Ishikawa (cell line): Measurements from ENCODE around the gene UQCC3.

ENCODE experiments used
- CEBPB ChIP-seq: IDR thresholded peaks from 2 replicates; pipeline ENCODE4 v1.6.1; 2012
- CREB1 ChIP-seq: IDR thresholded peaks from 2 replicates; pipeline ENCODE4 v1.6.1; 2012; ENCODE audit warnings: low read depth
- EGR1 ChIP-seq: IDR thresholded peaks from 2 replicates; pipeline ENCODE4 v1.6.1; 2012
- EP300 ChIP-seq: IDR thresholded peaks from 2 replicates; pipeline ENCODE4 v1.6.1; 2012; ENCODE audit warnings: borderline replicate concordance
- FOXM1 ChIP-seq: IDR thresholded peaks from 2 replicates; pipeline ENCODE4 v1.6.1; 2012; ENCODE audit warnings: low read depth, borderline replicate concordance
- MAX ChIP-seq: IDR thresholded peaks from 2 replicates; pipeline ENCODE4 v1.6.1; 2012
- NFIC ChIP-seq: IDR thresholded peaks from 2 replicates; pipeline ENCODE4 v1.6.1; 2012
- RAD21 ChIP-seq: IDR thresholded peaks from 2 replicates; pipeline ENCODE4 v1.6.1; 2012; ENCODE audit warnings: low read depth
- REST ChIP-seq: IDR thresholded peaks from 2 replicates; pipeline ENCODE4 v1.6.1; 2012; ENCODE audit warnings: low read depth, mild to moderate bottlenecking
- TAF1 ChIP-seq: IDR thresholded peaks from 2 replicates; pipeline ENCODE4 v1.6.1; 2012; ENCODE audit warnings: low read depth, mild to moderate bottlenecking
- TCF12 ChIP-seq: IDR thresholded peaks from 2 replicates; pipeline ENCODE4 v1.6.1; 2012; ENCODE audit warnings: low read depth
- TEAD4 ChIP-seq: IDR thresholded peaks from 2 replicates; pipeline ENCODE4 v1.6.1; 2012
- USF1 ChIP-seq: IDR thresholded peaks from 2 replicates; pipeline ENCODE4 v1.6.1; 2012
- YY1 ChIP-seq: IDR thresholded peaks from 2 replicates; pipeline ENCODE4 v1.6.1; 2012; ENCODE audit warnings: low read depth
- ZBTB7A ChIP-seq: IDR thresholded peaks from 2 replicates; pipeline ENCODE4 v1.6.1; 2012; ENCODE audit warnings: low read depth

The UQCC3 gene

GRCh38 chr11:62678433-62678769, 6.9 kb downstream of the UQCC3 start:
- TF ChIP-seq CEBPB (no peak), EP300 (no peak), TAF1 (no peak), YY1 (no peak), MAX (no peak), REST (no peak), TCF12 (no peak), USF1 (no peak), RAD21 (no peak), EGR1 (no peak)

GRCh38 chr11:62678770-62679696, 7.6 kb downstream of the UQCC3 start, which contains the start of gene UBXN1:
TSS of gene UBXN1 (minus strand) at chr11:62679073. CDS start at chr11:62678923, 150 bp downstream.
- TF ChIP-seq NFIC (peak; percentile 52; the same call in 1 of the 2 replicates), YY1 (peak; percentile 46; the same call in 1 of the 2 replicates), TCF12 (peak; percentile 62), MAX (peak; percentile 86), TEAD4 (no peak), REST (no peak), EP300 (no peak), FOXM1 (no peak), RAD21 (no peak), CREB1 (no peak), CEBPB (peak; percentile 16; the same call in 1 of the 2 replicates), TAF1 (peak; percentile 58), USF1 (peak; percentile 100), ZBTB7A (no peak), EGR1 (peak; percentile 86)

- no peak for TF ChIP-seq EGR1
- peak; percentile 81 for TF ChIP-seq RAD21
- TF ChIP-seq CEBPB: no peak
Measured at GRCh38 chr11:62680825-62681240, 9.4 kb downstream of the UQCC3 start.

GRCh38 chr11:62682518-62682917, 11.0 kb downstream of the UQCC3 start:
- TF ChIP-seq NFIC (no peak), FOXM1 (no peak), CREB1 (no peak), CEBPB (no peak), RAD21 (no peak), USF1 (no peak), TEAD4 (no peak), ZBTB7A (no peak), REST (no peak), EGR1 (no peak), TAF1 (no peak), TCF12 (no peak), YY1 (no peak), EP300 (no peak), MAX (no peak)
